Measurements from ENCODE around the gene FOLR1. TPM values are rescaled to one million over a fixed set of nuclear protein-coding genes. Genes with fewer than 3 reads are reported as not detected.
A peak's percentile ranks its signal among the peaks of the same experiment; 100 is the strongest.

Gene FOLR1
- total RNA-seq, 2 donors from 2014 or later: not detected

- H3K4me3 Mint-ChIP-seq: no peak overlapping the region
- peaks cover 18% of the 10 kb centered on the region for H3K4me1 Mint-ChIP-seq
- H3K27ac Mint-ChIP-seq: no peak overlapping the region
- ATAC-seq (no peak), DNase-seq (no peak)
- peaks cover 12% of the 10 kb centered on the region for H3K36me3 Mint-ChIP-seq (ENCODE audit: low read depth)
- no peaks in the 10 kb centered on the region for H3K9me3 ChIP-seq (ENCODE audit: control insufficient read depth, low read length, poor library complexity, severe bottlenecking)
- H3K27me3 Mint-ChIP-seq: no peaks in the 10 kb centered on the region
Observed at GRCh38 chr11:72229925-72230763, 38.2 kb downstream of the FOLR1 start.

DNA sequence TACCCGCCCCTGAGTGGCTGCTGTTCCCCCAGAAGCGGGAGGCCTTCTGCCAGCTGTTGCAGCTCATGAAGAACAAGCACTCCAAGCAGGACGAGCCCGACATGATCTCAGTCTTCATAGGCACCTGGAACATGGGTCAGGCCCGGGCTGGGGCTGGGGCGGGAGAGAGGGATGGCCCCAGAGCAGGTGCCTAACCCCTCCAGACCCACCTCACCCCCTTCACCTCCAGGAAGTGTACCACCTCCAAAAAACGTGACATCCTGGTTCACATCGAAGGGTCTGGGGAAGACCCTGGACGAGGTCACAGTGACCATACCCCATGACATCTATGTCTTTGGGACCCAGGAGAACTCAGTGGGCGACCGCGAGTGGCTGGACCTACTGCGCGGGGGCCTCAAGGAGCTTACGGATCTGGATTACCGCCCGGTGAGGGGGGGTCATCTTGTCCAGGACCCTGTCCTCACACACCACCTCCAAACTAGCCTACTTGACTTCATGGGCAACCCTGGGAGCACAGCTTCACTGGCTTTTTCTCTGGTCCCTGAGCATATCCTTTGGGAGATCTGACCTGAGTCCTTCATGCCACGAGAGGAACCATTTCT is 38.9 kb downstream of the FOLR1 start:
- ATAC-seq (no peak), DNase-seq (no peak)
- Mint-ChIP-seq H3K27me3 (no peaks in the 10 kb centered on the region), H3K4me1 (peaks cover 14% of the 10 kb centered on the region), H3K4me3 (no peak overlapping the region), H3K27ac (no peak overlapping the region), H3K36me3 (ENCODE audit: low read depth) (peaks cover 12% of the 10 kb centered on the region)
- no peaks in the 10 kb centered on the region for H3K9me3 ChIP-seq (ENCODE audit: control insufficient read depth, low read length, poor library complexity, severe bottlenecking)

GRCh38 chr11:72231396-72232259 is 39.7 kb downstream of the FOLR1 start:
- Mint-ChIP-seq H3K27me3 (no peaks in the 10 kb centered on the region), H3K4me3 (no peak overlapping the region), H3K4me1 (peaks cover 8% of the 10 kb centered on the region), H3K27ac (no peak overlapping the region), H3K36me3 (ENCODE audit: low read depth) (peaks cover 12% of the 10 kb centered on the region)
- no peak for DNase-seq
- H3K9me3 ChIP-seq (ENCODE audit: control insufficient read depth, low read length, poor library complexity, severe bottlenecking): no peaks in the 10 kb centered on the region
- no peak for ATAC-seq

DNA sequence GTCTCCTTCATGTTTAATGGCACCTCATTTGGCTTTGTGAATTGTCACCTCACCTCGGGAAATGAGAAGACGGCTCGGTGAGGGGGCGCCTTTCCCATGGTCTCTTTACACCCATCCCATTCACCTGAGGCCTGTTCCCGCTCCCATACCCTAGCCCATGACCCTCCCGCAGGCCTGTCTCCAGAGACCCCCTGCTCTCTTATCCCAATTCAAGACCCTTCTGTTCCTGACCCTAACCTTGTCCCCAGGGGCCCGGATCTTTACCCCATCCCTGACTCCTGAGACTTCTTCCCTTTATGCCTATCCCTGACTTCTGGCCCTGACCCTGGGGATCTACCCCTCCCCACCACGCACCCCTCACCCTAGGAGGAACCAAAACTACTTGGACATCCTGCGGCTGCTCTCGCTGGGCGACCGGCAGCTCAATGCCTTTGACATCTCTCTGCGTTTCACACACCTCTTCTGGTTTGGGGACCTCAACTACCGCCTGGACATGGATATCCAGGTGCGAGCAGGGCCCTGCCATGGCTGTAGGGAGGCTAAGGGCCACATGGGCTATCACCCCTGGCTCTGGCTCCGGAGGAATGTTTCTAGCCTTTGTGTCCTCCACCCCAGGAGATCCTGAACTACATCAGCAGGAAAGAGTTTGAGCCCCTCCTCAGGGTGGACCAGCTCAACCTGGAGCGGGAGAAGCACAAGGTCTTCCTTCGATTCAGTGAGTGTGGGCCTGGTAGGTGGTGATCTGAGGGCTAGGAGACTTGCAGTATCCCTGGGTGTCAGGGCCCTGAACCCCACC is 40.5 kb downstream of the FOLR1 start:
- H3K27ac Mint-ChIP-seq: no peak overlapping the region
- no peak overlapping the region for H3K4me3 Mint-ChIP-seq
- ATAC-seq (no peak), DNase-seq (no peak)
- H3K36me3 Mint-ChIP-seq (ENCODE audit: low read depth): peaks cover 12% of the 10 kb centered on the region
- H3K4me1 Mint-ChIP-seq: peaks cover 8% of the 10 kb centered on the region
- H3K27me3 Mint-ChIP-seq: no peaks in the 10 kb centered on the region
- H3K9me3 ChIP-seq (ENCODE audit: control insufficient read depth, low read length, poor library complexity, severe bottlenecking): no peaks in the 10 kb centered on the region

- H3K4me3 Mint-ChIP-seq: no peak overlapping the region
- H3K9me3 ChIP-seq (ENCODE audit: control insufficient read depth, low read length, poor library complexity, severe bottlenecking): no peaks in the 10 kb centered on the region
- no peaks in the 10 kb centered on the region for H3K27me3 Mint-ChIP-seq
- H3K36me3 Mint-ChIP-seq (ENCODE audit: low read depth): peaks cover 12% of the 10 kb centered on the region
- peaks cover 8% of the 10 kb centered on the region for H3K4me1 Mint-ChIP-seq
- H3K27ac Mint-ChIP-seq: no peak overlapping the region
- no peak for ATAC-seq
- DNase-seq: no peak
Observed at GRCh38 chr11:72233056-72233772, 41.3 kb downstream of the FOLR1 start.

GRCh38 chr11:72233773-72234513 is 42.0 kb downstream of the FOLR1 start:
- peaks cover 5% of the 10 kb centered on the region for H3K27me3 Mint-ChIP-seq
- H3K4me1 Mint-ChIP-seq: peaks cover 8% of the 10 kb centered on the region
- ATAC-seq (no peak), DNase-seq (no peak)
- H3K4me3 Mint-ChIP-seq: no peak overlapping the region
- peak overlapping the region; percentile 79 for H3K27ac Mint-ChIP-seq
- peaks cover 12% of the 10 kb centered on the region for H3K36me3 Mint-ChIP-seq (ENCODE audit: low read depth)
- H3K9me3 ChIP-seq (ENCODE audit: control insufficient read depth, low read length, poor library complexity, severe bottlenecking): no peaks in the 10 kb centered on the region

GRCh38 chr11:72234514-72234830 is 42.5 kb downstream of the FOLR1 start:
- peaks cover 10% of the 10 kb centered on the region for H3K4me1 Mint-ChIP-seq
- H3K27ac Mint-ChIP-seq: peak overlapping the region; percentile 79
- H3K9me3 ChIP-seq (ENCODE audit: control insufficient read depth, low read length, poor library complexity, severe bottlenecking): no peaks in the 10 kb centered on the region
- no peak for DNase-seq
- H3K27me3 Mint-ChIP-seq: peaks cover 5% of the 10 kb centered on the region
- H3K4me3 Mint-ChIP-seq: no peak overlapping the region
- H3K36me3 Mint-ChIP-seq (ENCODE audit: low read depth): peaks cover 12% of the 10 kb centered on the region
- ATAC-seq: no peak

- Mint-ChIP-seq H3K27me3 (peaks cover 5% of the 10 kb centered on the region), H3K4me1 (peaks cover 10% of the 10 kb centered on the region), H3K4me3 (no peak overlapping the region), H3K36me3 (ENCODE audit: low read depth) (peaks cover 12% of the 10 kb centered on the region), H3K27ac (peak overlapping the region; percentile 79)
- ATAC-seq: no peak
- DNase-seq: no peak
- H3K9me3 ChIP-seq (ENCODE audit: control insufficient read depth, low read length, poor library complexity, severe bottlenecking): no peaks in the 10 kb centered on the region
Observed at GRCh38 chr11:72234920-72235319, 43.0 kb downstream of the FOLR1 start.

- no peak for ATAC-seq
- H3K27ac Mint-ChIP-seq: no peak overlapping the region
- peaks cover 10% of the 10 kb centered on the region for H3K27me3 Mint-ChIP-seq
- H3K36me3 Mint-ChIP-seq (ENCODE audit: low read depth): peaks cover 12% of the 10 kb centered on the region
- peaks cover 14% of the 10 kb centered on the region for H3K4me1 Mint-ChIP-seq
- no peaks in the 10 kb centered on the region for H3K9me3 ChIP-seq (ENCODE audit: control insufficient read depth, low read length, poor library complexity, severe bottlenecking)
- H3K4me3 Mint-ChIP-seq: no peak overlapping the region
- DNase-seq: no peak
Observed at GRCh38 chr11:72235351-72236057, 43.6 kb downstream of the FOLR1 start.

DNA sequence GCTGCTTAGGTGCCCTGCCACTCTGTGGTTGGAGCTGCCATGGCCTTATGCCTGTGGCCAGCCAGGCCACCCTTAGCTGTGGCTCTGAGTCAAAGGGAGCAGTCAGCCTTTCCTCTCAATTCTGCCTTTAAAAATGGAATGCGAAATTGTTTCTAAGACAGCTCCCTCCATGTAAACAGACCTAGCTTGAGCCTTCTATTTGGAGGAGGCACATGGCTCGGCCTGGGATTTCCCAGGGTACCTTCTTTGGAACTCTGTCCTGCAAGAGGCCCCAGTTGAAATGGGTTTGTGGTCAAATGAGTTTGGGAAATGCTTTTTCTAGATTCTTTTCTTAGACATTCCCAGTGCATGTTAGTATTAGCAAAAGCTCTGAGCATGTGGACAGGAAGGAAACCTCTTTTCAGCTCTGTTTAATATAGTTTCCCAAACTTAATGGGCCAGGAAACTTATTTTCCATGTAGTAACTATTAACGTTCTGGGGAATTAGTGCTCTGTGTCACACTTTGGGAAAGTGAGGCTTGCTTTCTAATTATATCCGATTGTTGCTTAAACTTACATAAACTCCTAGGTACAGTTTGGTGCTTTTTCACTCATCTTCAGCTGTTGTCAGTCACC is 44.2 kb downstream of the FOLR1 start:
- Mint-ChIP-seq H3K36me3 (ENCODE audit: low read depth) (peaks cover 12% of the 10 kb centered on the region), H3K27me3 (peaks cover 17% of the 10 kb centered on the region), H3K4me3 (no peak overlapping the region), H3K4me1 (peaks cover 19% of the 10 kb centered on the region), H3K27ac (no peak overlapping the region)
- DNase-seq (no peak), ATAC-seq (no peak)
- no peaks in the 10 kb centered on the region for H3K9me3 ChIP-seq (ENCODE audit: control insufficient read depth, low read length, poor library complexity, severe bottlenecking)

- H3K27ac Mint-ChIP-seq: no peak overlapping the region
- H3K4me3 Mint-ChIP-seq: no peak overlapping the region
- H3K27me3 Mint-ChIP-seq: peaks cover 22% of the 10 kb centered on the region
- no peak for DNase-seq
- ATAC-seq: no peak
- H3K9me3 ChIP-seq (ENCODE audit: control insufficient read depth, low read length, poor library complexity, severe bottlenecking): no peaks in the 10 kb centered on the region
- H3K36me3 Mint-ChIP-seq (ENCODE audit: low read depth): peaks cover 15% of the 10 kb centered on the region
- peaks cover 22% of the 10 kb centered on the region for H3K4me1 Mint-ChIP-seq
Observed at GRCh38 chr11:72236774-72237111, 44.8 kb downstream of the FOLR1 start.
